ENCODE measurements around the gene WNT9A.

- TF ChIP-seq CTCF (IDR thresholded peaks at IDR 0.05; ENCODE audit: low read length) (no peak), EZH2 (optimal IDR thresholded peaks at IDR 0.05; ENCODE audit: low read depth, low read length) (no peak), EZH2phosphoT487 (IDR thresholded peaks at IDR 0.05; ENCODE audit: low read length) (no peak)
Observed at GRCh38 chr1:227902641-227902990, 45.1 kb downstream of the WNT9A start.
